Astrocyte (in vitro differentiated cells and primary cell): ENCODE measurements around the gene TBC1D10B.

Source experiments
- CTCF ChIP-seq: IDR thresholded peaks from 2 replicates; pipeline ENCODE4 v1.5.1; 2011; ENCODE audit warnings: low read depth, mild to moderate bottlenecking, inconsistent platforms, low read length, moderate library complexity; ENCODE audit not compliant: insufficient read depth
- EZH2 ChIP-seq: IDR thresholded peaks from 2 replicates; pipeline ENCODE4 v1.6.1; 2012; ENCODE audit warnings: mild to moderate bottlenecking, low read length, inconsistent platforms; ENCODE audit not compliant: insufficient read depth

DNA sequence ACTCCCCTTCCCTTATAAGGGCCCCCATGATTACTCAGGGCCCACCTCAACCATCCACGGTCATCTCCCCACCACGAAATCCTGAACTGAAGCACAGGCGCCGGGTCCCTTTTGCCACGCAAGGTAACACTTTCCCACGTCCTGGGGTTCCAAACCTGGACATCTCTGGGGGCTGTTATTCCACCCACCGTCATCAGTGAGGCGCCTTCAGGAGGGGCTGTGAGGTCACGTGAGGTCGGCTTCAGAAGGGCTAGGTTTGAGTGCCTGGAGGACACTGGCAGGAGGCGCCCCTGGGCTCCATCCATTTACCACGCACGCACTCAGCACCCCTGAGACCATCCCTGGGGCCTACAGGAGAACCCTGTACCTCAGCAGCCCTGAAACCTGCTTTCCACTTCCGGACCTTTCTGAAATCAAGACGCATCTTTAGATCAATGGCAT, 19.3 kb downstream of the TBC1D10B start:
- no peak for TF ChIP-seq CTCF
- TF ChIP-seq EZH2, result no peak
